Natural killer cell (primary cell): Measurements from ENCODE around the gene TYMS. TPM values are rescaled to one million over a fixed set of nuclear protein-coding genes. Genes with fewer than 3 reads are reported as not detected.

ENCODE experiments used
- ATAC-seq, 3 donors: fragments of 150-1000 bp in 2 of 3; fragments of 200-7000 bp in 1 of 3; cut with Tn5 transposase; 1 replicate in 1 of 3; 2 replicates in 2 of 3; pipeline ENCODE4 v1.10.0; 2021; ENCODE audit warnings: mild to moderate bottlenecking in 2 of 3, moderate library complexity in 2 of 3
- DNase-seq, 2 donors: peaks; one replicate each; pipeline versions ENCODE4 v3.0.0 to v3.0.0-alpha.2; 2013 to 2021; ENCODE audit warnings: mixed read lengths in 1 of 2
- H3K27ac ChIP-seq: one replicate; pipeline ENCODE4 v1.5.1; 2013; ENCODE audit warnings: mild to moderate bottlenecking, low read length
- H3K27me3 ChIP-seq: one replicate; pipeline ENCODE4 v1.6.1; 2013; ENCODE audit warnings: low read length; ENCODE audit not compliant: control insufficient read depth, insufficient read depth
- H3K36me3 ChIP-seq: one replicate; pipeline ENCODE4 v1.6.1; 2013; ENCODE audit warnings: low read length; ENCODE audit not compliant: control insufficient read depth, insufficient read depth
- H3K4me1 ChIP-seq: one replicate; pipeline ENCODE4 v1.6.1; 2013; ENCODE audit warnings: low read length; ENCODE audit not compliant: control insufficient read depth, insufficient read depth
- H3K4me3 ChIP-seq: one replicate; pipeline ENCODE4 v1.5.1; 2013; ENCODE audit warnings: low read length
- H3K9me3 ChIP-seq: one replicate; pipeline ENCODE4 v1.6.1; 2013; ENCODE audit warnings: low read length; ENCODE audit not compliant: control insufficient read depth, insufficient read depth
- H3K27ac Mint-ChIP-seq, 2 donors: one replicate each; pipeline ENCODE4 v1.8.0; 2022; ENCODE audit warnings: mild to moderate bottlenecking in 2 of 2, mixed read lengths in 2 of 2, moderate library complexity in 1 of 2
- H3K27me3 Mint-ChIP-seq, 2 donors: one replicate each; pipeline ENCODE4 v1.8.0; 2022; ENCODE audit warnings: low read depth in 2 of 2, mixed read lengths in 2 of 2
- H3K36me3 Mint-ChIP-seq: one replicate; pipeline ENCODE4 v1.8.0; 2022; ENCODE audit warnings: mixed read lengths
- H3K4me1 Mint-ChIP-seq, 2 donors: one replicate each; pipeline ENCODE4 v1.8.0; 2022; ENCODE audit warnings: mixed read lengths in 2 of 2
- H3K4me3 Mint-ChIP-seq: one replicate; pipeline ENCODE4 v1.8.0; 2022; ENCODE audit warnings: mild to moderate bottlenecking, moderate library complexity, mixed read lengths
- H3K9me3 Mint-ChIP-seq, 2 donors: one replicate each; pipeline ENCODE4 v1.8.0; 2022; ENCODE audit warnings: mixed read lengths in 2 of 2
- WGBS: methylation state at CpG from one replicate; pipeline ENCODE4 v1.1.7; 2013; ENCODE audit warnings: missing lambda C conversion rate; ENCODE audit not compliant: insufficient coverage; 5-methylcytosine and 5-hydroxymethylcytosine counted together
- intact Hi-C: fragments of 100-400 bp; cut with micrococcal nuclease; formaldehyde crosslinking; loops from one replicate; pipeline ENCODE4 v1.14.2; 2022
- total RNA-seq, 4 donors: library from RNA; stranded (reverse); fragments of 120-200 nt in 1 of 4; gene quantifications; one replicate each; pipeline versions ENCODE4 v1.2.3 to v1.2.4, GENCODE V29; 2013 to 2022
- TF ChIP-seq, protein P1 (sequence below): fragments of 200-600 bp; IDR thresholded peaks from one replicate; pipeline ENCODE4 v1.8.0; 2022; ENCODE audit warnings: antibody characterized with exemption

The TYMS gene
- total RNA-seq, 3 donors from 2014 or later (not counting 1 experiment from before 2014, with no cell fraction given): 5.8 to 13.6 (median 7.8) TPM

DNA sequence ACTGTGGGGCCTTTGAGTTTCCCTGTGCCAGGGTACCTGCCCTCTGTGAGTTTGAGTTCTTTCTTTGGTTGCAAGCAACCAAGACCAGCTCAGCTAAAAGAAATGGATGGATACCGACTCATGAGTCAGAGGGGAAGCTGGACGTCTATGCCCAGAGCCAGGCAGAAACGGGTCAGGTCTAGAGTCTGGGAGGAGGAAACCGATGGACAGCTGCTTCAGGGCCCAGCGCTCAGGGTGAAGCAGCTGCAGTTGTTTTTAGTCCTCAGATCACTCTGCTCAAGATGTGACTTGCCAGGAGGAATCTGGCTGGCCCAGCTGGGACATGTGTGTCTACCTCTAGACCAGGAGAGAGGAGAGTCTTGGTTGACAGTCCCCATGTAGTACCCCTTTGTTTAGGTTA, 10.1 kb upstream of the TYMS start:
- H3K27ac Mint-ChIP-seq: no peak overlapping the region
- no peaks in the 10 kb centered on the region for H3K36me3 ChIP-seq
- H3K4me3 ChIP-seq: no peak overlapping the region
- peaks cover 3 to 6% of the 10 kb centered on the region in 2 donors for H3K27me3 Mint-ChIP-seq
- 84% methylated on average over 5 of the region's 5 CpGs for WGBS
- peaks cover 2% of the 10 kb centered on the region for H3K27me3 ChIP-seq
- DNase-seq (no peak), ATAC-seq (no peak)
- H3K9me3 ChIP-seq: no peaks in the 10 kb centered on the region
- TF ChIP-seq, protein P1, sequence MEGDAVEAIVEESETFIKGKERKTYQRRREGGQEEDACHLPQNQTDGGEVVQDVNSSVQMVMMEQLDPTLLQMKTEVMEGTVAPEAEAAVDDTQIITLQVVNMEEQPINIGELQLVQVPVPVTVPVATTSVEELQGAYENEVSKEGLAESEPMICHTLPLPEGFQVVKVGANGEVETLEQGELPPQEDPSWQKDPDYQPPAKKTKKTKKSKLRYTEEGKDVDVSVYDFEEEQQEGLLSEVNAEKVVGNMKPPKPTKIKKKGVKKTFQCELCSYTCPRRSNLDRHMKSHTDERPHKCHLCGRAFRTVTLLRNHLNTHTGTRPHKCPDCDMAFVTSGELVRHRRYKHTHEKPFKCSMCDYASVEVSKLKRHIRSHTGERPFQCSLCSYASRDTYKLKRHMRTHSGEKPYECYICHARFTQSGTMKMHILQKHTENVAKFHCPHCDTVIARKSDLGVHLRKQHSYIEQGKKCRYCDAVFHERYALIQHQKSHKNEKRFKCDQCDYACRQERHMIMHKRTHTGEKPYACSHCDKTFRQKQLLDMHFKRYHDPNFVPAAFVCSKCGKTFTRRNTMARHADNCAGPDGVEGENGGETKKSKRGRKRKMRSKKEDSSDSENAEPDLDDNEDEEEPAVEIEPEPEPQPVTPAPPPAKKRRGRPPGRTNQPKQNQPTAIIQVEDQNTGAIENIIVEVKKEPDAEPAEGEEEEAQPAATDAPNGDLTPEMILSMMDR: no peak
- intact Hi-C loops: no loop called here
- no peak overlapping the region for H3K27ac ChIP-seq
- H3K9me3 Mint-ChIP-seq: no peaks in the 10 kb centered on the region
- H3K4me3 Mint-ChIP-seq: no peak overlapping the region
- no peaks in the 10 kb centered on the region for H3K36me3 Mint-ChIP-seq
- no peaks in the 10 kb centered on the region for H3K4me1 ChIP-seq
- peaks cover 6 to 7% of the 10 kb centered on the region in 2 donors for H3K4me1 Mint-ChIP-seq

DNA sequence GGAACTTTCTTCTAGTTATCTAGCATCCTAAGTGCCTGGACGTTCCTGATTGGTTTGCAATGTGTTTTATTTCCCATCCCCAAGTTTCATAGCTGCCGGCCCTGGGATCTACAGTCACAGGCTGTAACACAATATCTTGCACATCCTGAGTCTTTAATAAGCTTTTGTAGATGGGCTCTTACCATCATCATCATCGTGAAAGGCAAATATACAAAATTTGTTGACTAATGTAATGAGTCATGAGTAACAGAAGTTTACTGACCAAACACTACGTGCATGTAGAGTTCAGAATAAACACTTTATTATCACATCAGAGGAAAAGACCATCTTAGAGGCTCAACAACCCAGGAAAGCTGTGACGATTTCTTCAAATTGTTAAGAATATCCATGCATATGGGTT, 8.1 kb upstream of the TYMS start:
- TF ChIP-seq, protein P1: no peak
- Mint-ChIP-seq H3K27ac (no peak overlapping the region), H3K4me3 (no peak overlapping the region), H3K27me3 (peaks cover 0 to 3% of the 10 kb centered on the region in 2 donors), H3K36me3 (no peaks in the 10 kb centered on the region), H3K4me1 (peaks cover 6 to 7% of the 10 kb centered on the region in 2 donors), H3K9me3 (no peaks in the 10 kb centered on the region)
- Histone ChIP-seq H3K4me3 (no peak overlapping the region), H3K27me3 (peaks cover 2% of the 10 kb centered on the region), H3K9me3 (no peaks in the 10 kb centered on the region), H3K27ac (no peak overlapping the region), H3K4me1 (no peaks in the 10 kb centered on the region), H3K36me3 (no peaks in the 10 kb centered on the region)
- intact Hi-C loops: no loop called here
- ATAC-seq (no peak), DNase-seq (no peak)
- WGBS: 98% methylated on average over 4 of the region's 5 CpGs

DNA sequence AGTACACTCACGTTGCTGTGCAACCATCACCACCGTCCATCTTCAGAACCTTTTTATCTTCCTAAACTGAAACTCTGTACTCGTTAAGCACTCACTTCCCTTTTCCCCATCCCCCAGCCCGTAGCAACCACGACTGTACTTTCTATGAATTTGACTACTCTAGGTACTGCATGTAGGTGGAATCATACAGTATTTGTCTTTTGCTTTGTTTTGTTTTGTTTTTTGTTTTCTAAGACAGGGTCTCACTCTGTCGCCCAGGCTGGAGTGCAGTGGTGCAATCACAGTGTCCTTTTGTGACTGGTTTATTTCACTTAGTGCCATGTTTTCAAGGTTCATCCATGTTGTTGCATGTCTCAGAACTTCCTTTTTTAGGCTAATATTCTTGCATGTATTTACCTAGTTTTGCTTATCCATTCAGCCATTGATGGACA, 7.0 kb upstream of the TYMS start:
- ATAC-seq: peak in 2 of 3 donors; percentile 25 to 37
- no peaks in the 10 kb centered on the region for H3K36me3 Mint-ChIP-seq

More for the DNA sequence above, 7.0 kb upstream of the TYMS start:
- Histone ChIP-seq H3K27me3 (no peaks in the 10 kb centered on the region), H3K4me1 (no peaks in the 10 kb centered on the region), H3K9me3 (no peaks in the 10 kb centered on the region), H3K4me3 (no peak overlapping the region), H3K27ac (no peak overlapping the region), H3K36me3 (no peaks in the 10 kb centered on the region)
- TF ChIP-seq, protein P1: no peak
- WGBS: 13% methylated on average over 5 of the region's 6 CpGs
- Mint-ChIP-seq H3K27ac (peak overlapping the region in 1 of 2 donors; percentile 37), H3K27me3 (peaks cover 0 to 3% of the 10 kb centered on the region in 2 donors), H3K9me3 (no peaks in the 10 kb centered on the region), H3K4me1 (peaks cover 6 to 7% of the 10 kb centered on the region in 2 donors), H3K4me3 (peak overlapping the region; percentile 7)
- peak in 1 of 2 donors; percentile 19 for DNase-seq
- intact Hi-C loops: no loop called here
